IMR-90 (cell line): ENCODE data around the gene TAS2R1. TPM values are rescaled to one million over a fixed set of nuclear protein-coding genes. Genes with fewer than 3 reads are reported as not detected.

Experiments
- ATAC-seq: fragments of 200-7000 bp; cut with Tn5 transposase; 2 replicates; pipeline ENCODE4 v1.9.1; 2020; ENCODE audit warnings: low read depth, mild to moderate bottlenecking, moderate library complexity
- BruUV-seq: library from RNA; stranded (reverse); fragments of 400-500 nt; replicated peaks from 2 replicates; lab custom pipeline; 2021; lab: Mats Ljungman, UMichigan
- CTCF ChIA-PET: fragments of 300-600 bp; formaldehyde crosslinking; extraction: SDS; loops from one replicate; lab custom pipeline; 2021; ENCODE audit warnings: antibody characterized with exemption; lab: Yijun Ruan, JAX
- POLR2A ChIA-PET: fragments of 300-600 bp; sonication (Branson Sonifier 250); formaldehyde crosslinking; loops from one replicate; lab custom pipeline; 2022; ENCODE audit warnings: antibody characterized with exemption; ENCODE audit not compliant: unreplicated experiment; lab: Charles Lee
- DNase-seq: peaks from one replicate; pipeline ENCODE4 v3.0.0; 2013
- H2AFZ ChIP-seq: replicated peaks from 2 replicates; pipeline ENCODE3; 2013; ENCODE audit warnings: low read length, mild to moderate bottlenecking; ENCODE audit not compliant: poor library complexity
- H2AK5ac ChIP-seq: 2 replicates; pipeline ENCODE4 v1.6.1; 2013; ENCODE audit warnings: low read depth, low read length, inconsistent platforms
- H2AK9ac ChIP-seq: replicated peaks from 2 replicates; pipeline ENCODE3; 2013; ENCODE audit warnings: mild to moderate bottlenecking, low read depth, low read length, moderate library complexity; ENCODE audit not compliant: poor library complexity
- H2BK120ac ChIP-seq: 2 replicates; pipeline ENCODE4 v1.6.1; 2013; ENCODE audit warnings: low read depth, low read length, inconsistent platforms
- H2BK15ac ChIP-seq: 3 replicates; pipeline ENCODE4 v1.6.1; 2013; ENCODE audit warnings: low read depth, low read length, inconsistent platforms
- H2BK20ac ChIP-seq: 2 replicates; pipeline ENCODE4 v1.6.1; 2013; ENCODE audit warnings: low read depth, mild to moderate bottlenecking, inconsistent platforms, low read length, moderate library complexity
- H2BK5ac ChIP-seq: 2 replicates; pipeline ENCODE4 v1.6.1; 2013; ENCODE audit warnings: mild to moderate bottlenecking, low read depth, low read length, inconsistent platforms; ENCODE audit not compliant: poor library complexity, severe bottlenecking
- H3K14ac ChIP-seq: replicated peaks from 2 replicates; pipeline ENCODE4 v1.6.1; 2013; ENCODE audit warnings: low read depth, low read length, inconsistent platforms
- H3K18ac ChIP-seq: 2 replicates; pipeline ENCODE4 v1.6.1; 2013; ENCODE audit warnings: low read depth, low read length, control low read depth
- H3K23ac ChIP-seq: 2 replicates; pipeline ENCODE4 v1.6.1; 2013; ENCODE audit warnings: low read depth, low read length, inconsistent platforms
- H3K27ac ChIP-seq: 2 replicates; pipeline ENCODE4 v1.5.1; 2013; ENCODE audit warnings: mild to moderate bottlenecking, control low read depth, low read length; ENCODE audit not compliant: insufficient read depth
- H3K27me3 ChIP-seq: 2 replicates; pipeline ENCODE4 v1.6.1; 2013; ENCODE audit warnings: low read length; ENCODE audit not compliant: control insufficient read depth, insufficient read depth
- H3K36me3 ChIP-seq: 2 replicates; pipeline ENCODE4 v1.6.1; 2013; ENCODE audit warnings: low read length, mixed read lengths; ENCODE audit not compliant: control insufficient read depth, insufficient read depth
- H3K4ac ChIP-seq: 2 replicates; pipeline ENCODE4 v1.6.1; 2013; ENCODE audit warnings: low read depth, low read length, inconsistent platforms
- H3K4me1 ChIP-seq: 2 replicates; pipeline ENCODE4 v1.6.1; 2013; ENCODE audit warnings: low read length, mixed read lengths; ENCODE audit not compliant: control insufficient read depth, insufficient read depth
- H3K4me2 ChIP-seq: 2 replicates; pipeline ENCODE4 v1.6.1; 2013; ENCODE audit warnings: low read depth, mild to moderate bottlenecking, control low read depth, low read length, moderate library complexity
- H3K4me3 ChIP-seq: 2 replicates; pipeline ENCODE4 v1.5.1; 2013; ENCODE audit warnings: low read depth, mild to moderate bottlenecking, control low read depth, low read length, moderate library complexity; ENCODE audit not compliant: insufficient read depth
- H3K56ac ChIP-seq: 2 replicates; pipeline ENCODE4 v1.6.1; 2013; ENCODE audit warnings: low read length, inconsistent platforms; ENCODE audit not compliant: insufficient read depth; ENCODE audit errors: extremely low read depth
- H3K79me1 ChIP-seq, 2 experiments: 2 replicates each; pipeline ENCODE4 v1.6.1; 2013; ENCODE audit warnings: low read length in 2 of 2, inconsistent platforms in 1 of 2, low read depth in 1 of 2
- H3K9ac ChIP-seq: 2 replicates; pipeline ENCODE4 v1.6.1; 2013; ENCODE audit warnings: low read depth, low read length, control low read depth
- H3K9me1 ChIP-seq: 2 replicates; pipeline ENCODE4 v1.6.1; 2013; ENCODE audit warnings: low read length, inconsistent platforms; ENCODE audit not compliant: insufficient read depth
- H3K9me3 ChIP-seq: 2 replicates; pipeline ENCODE4 v1.6.1; 2013; ENCODE audit warnings: low read length; ENCODE audit not compliant: control insufficient read depth, insufficient read depth
- H4K20me1 ChIP-seq: 2 replicates; pipeline ENCODE4 v1.6.1; 2013; ENCODE audit warnings: low read length, inconsistent platforms; ENCODE audit not compliant: insufficient read depth
- H4K5ac ChIP-seq: 2 replicates; pipeline ENCODE4 v1.6.1; 2013; ENCODE audit warnings: mild to moderate bottlenecking, low read depth, low read length, control low read depth
- H4K8ac ChIP-seq, 2 experiments: 2 replicates each; pipeline ENCODE4 v1.6.1; 2013; ENCODE audit warnings: low read depth in 2 of 2, low read length in 2 of 2, control low read depth in 1 of 2, inconsistent platforms in 1 of 2
- H4K91ac ChIP-seq: 2 replicates; pipeline ENCODE4 v1.6.1; 2013; ENCODE audit warnings: low read depth, low read length, inconsistent platforms; ENCODE audit not compliant: insufficient read depth
- BHLHE40 ChIP-seq: fragments of 150-350 bp; IDR thresholded peaks from 2 replicates; pipeline ENCODE4 v1.6.1; 2016; ENCODE audit warnings: mild to moderate bottlenecking, low read depth, low read length
- CEBPB ChIP-seq: IDR thresholded peaks from 2 replicates; pipeline ENCODE4 v1.6.1; 2012; ENCODE audit warnings: low read depth, low read length, improper control_type of control experiment
- CHD1 ChIP-seq: IDR thresholded peaks from 2 replicates; pipeline ENCODE4 v1.6.1; 2012; ENCODE audit warnings: low read depth, low read length, improper control_type of control experiment
- FOS ChIP-seq: fragments of 150-350 bp; IDR thresholded peaks from 2 replicates; pipeline ENCODE4 v1.6.1; 2016; ENCODE audit warnings: low read depth, low read length
- MAFK ChIP-seq: IDR thresholded peaks from 2 replicates; pipeline ENCODE4 v1.6.1; 2012; ENCODE audit warnings: low read depth, low read length, improper control_type of control experiment
- MAZ ChIP-seq: IDR thresholded peaks from 2 replicates; pipeline ENCODE4 v1.6.1; 2012; ENCODE audit warnings: low read depth, mild to moderate bottlenecking, low read length, improper control_type of control experiment, moderate library complexity, borderline replicate concordance
- MXI1 ChIP-seq: IDR thresholded peaks from 2 replicates; pipeline ENCODE4 v1.6.1; 2012; ENCODE audit warnings: low read depth, mild to moderate bottlenecking, low read length, moderate library complexity, borderline replicate concordance
- NFE2L2 ChIP-seq: fragments of 150-350 bp; IDR thresholded peaks from 2 replicates; pipeline ENCODE4 v1.6.1; 2016; ENCODE audit warnings: low read depth, mild to moderate bottlenecking, low read length
- POLR2A ChIP-seq: IDR thresholded peaks from 2 replicates; pipeline ENCODE4 v1.6.1; 2012; ENCODE audit warnings: mild to moderate bottlenecking, low read depth, low read length
- RAD21 ChIP-seq: IDR thresholded peaks from 2 replicates; pipeline ENCODE4 v1.6.1; 2012; ENCODE audit warnings: low read length, improper control_type of control experiment
- RCOR1 ChIP-seq: IDR thresholded peaks from 2 replicates; pipeline ENCODE4 v1.6.1; 2012; ENCODE audit warnings: mild to moderate bottlenecking, low read length, improper control_type of control experiment; ENCODE audit not compliant: insufficient replicate concordance
- RFX5 ChIP-seq: IDR thresholded peaks from 2 replicates; pipeline ENCODE4 v1.8.0; 2012; ENCODE audit warnings: low read depth, mild to moderate bottlenecking, low read length, moderate library complexity
- SMC3 ChIP-seq: fragments of 150-350 bp; IDR thresholded peaks from 2 replicates; pipeline ENCODE4 v1.6.1; 2016; ENCODE audit warnings: low read depth, mild to moderate bottlenecking, antibody characterized with exemption, low read length, moderate library complexity
- WGBS, 2 experiments: methylation state at CpG; one replicate each; pipeline versions ENCODE4 v1.1.5 to v1.1.7; 2013; ENCODE audit warnings: missing lambda C conversion rate in 2 of 2; ENCODE audit not compliant: insufficient read length in 1 of 2; ENCODE audit errors: extremely low coverage in 2 of 2; 5-methylcytosine and 5-hydroxymethylcytosine counted together
- dilution Hi-C: fragments of 300-500 bp; cut with HindIII; formaldehyde crosslinking; loops from one replicate; pipeline ENCODE4 v1.14.3; 2018; ENCODE audit warnings: low sequenced_read_pairs; ENCODE audit not compliant: unreplicated experiment
- in situ Hi-C: fragments of 300-500 bp; cut with MboI; formaldehyde crosslinking; loops from 3 replicates; pipeline ENCODE4 v1.14.3; 2019; ENCODE audit warnings: low sequenced_read_pairs, inconsistent platforms, mixed read lengths
- intact Hi-C: fragments of 100-400 bp; cut with micrococcal nuclease; formaldehyde crosslinking; loops from 2 replicates; pipeline ENCODE4 v1.10.0; 2022
- polyA plus RNA-seq, 3 experiments: library from polyadenylated mRNA; depleted of rRNA; stranded (reverse); fragments of >200 nt; gene quantifications; 2 replicates each; pipeline ENCODE4 v1.2.3, GENCODE V29; 2012; ENCODE audit warnings: low replicate concordance in 1 of 3
- total RNA-seq: library from RNA; depleted of rRNA; stranded (reverse); fragments of >200 nt; gene quantifications from 2 replicates; pipeline ENCODE4 v1.2.3, GENCODE V29; 2012
- TF ChIP-seq, protein P1 (sequence below): fragments of 150-350 bp; IDR thresholded peaks from 2 replicates; pipeline ENCODE4 v1.6.1; 2017; ENCODE audit warnings: mild to moderate bottlenecking, antibody characterized with exemption, low read length, low read depth
- TF ChIP-seq, protein P2 (sequence below): conservative IDR thresholded peaks from 2 replicates; pipeline ENCODE4 v1.5.1; 2012; ENCODE audit warnings: mild to moderate bottlenecking, low read depth, low read length, improper control_type of control experiment
- TF ChIP-seq, protein P3 (sequence below): fragments of 150-350 bp; IDR thresholded peaks from 2 replicates; pipeline ENCODE4 v1.6.1; 2016; ENCODE audit warnings: low read depth, mild to moderate bottlenecking, low read length, moderate library complexity, borderline replicate concordance

TAS2R1 gene
- total and polyA plus RNA-seq, 2 of the 4 experiments (the other 2 are of a cell fraction), result not detected

DNA sequence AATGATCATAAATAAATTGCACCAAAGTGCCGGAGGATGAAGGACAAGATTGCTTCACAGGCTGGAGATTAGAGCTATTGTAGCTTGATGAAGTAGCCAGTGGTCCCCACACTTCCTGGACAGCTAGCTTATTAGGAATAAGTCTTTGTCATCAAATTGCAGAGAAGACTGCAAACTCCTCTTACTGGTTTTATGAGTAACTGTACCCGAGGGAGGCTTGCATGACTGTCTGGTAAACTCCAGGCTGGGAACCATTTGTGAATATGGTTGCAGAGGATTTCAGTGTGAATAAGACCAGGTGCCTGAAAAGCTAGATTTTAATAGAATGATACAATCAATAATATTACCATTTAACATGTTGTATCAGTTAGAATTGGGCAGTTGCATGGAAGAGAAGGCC is 47.7 kb downstream of the TAS2R1 start:
- DNase-seq (peak; percentile 18), ATAC-seq (no peak)
- Histone ChIP-seq H2BK5ac (no peak overlapping the region), H3K9me1 (peaks cover 3% of the 10 kb centered on the region; the same call in 1 of the 2 replicates), H3K36me3 (no peaks in the 10 kb centered on the region), H4K91ac (no peak overlapping the region), H3K18ac (no peak overlapping the region), H2AK5ac (no peak overlapping the region), H3K9me3 (no peaks in the 10 kb centered on the region; the same call in 1 of the 2 replicates), H3K4me3 (no peak overlapping the region), H2AFZ (peak overlapping the region; percentile 4), H3K14ac (no peak overlapping the region), H2BK120ac (no peak overlapping the region), H4K5ac (no peak overlapping the region), H4K8ac (no peak overlapping the region), H3K9ac (no peak overlapping the region), H3K4ac (no peak overlapping the region), H3K56ac (no peak overlapping the region), H3K4me1 (no peaks in the 10 kb centered on the region), H3K4me2 (no peak overlapping the region), H3K79me1 (no peaks in the 10 kb centered on the region), H3K27me3 (no peaks in the 10 kb centered on the region), H3K23ac (peak overlapping the region; percentile 42; the same call in 1 of the 2 replicates), H2BK15ac (no peak overlapping the region), H3K27ac (no peak overlapping the region), H2BK20ac (no peak overlapping the region), H4K20me1 (no peaks in the 10 kb centered on the region), H2AK9ac (no peak overlapping the region)
- BruUV-seq, result no TSS peak
- TF ChIP-seq POLR2A (no peak), MXI1 (no peak), CHD1 (no peak), SMC3 (no peak), CEBPB (no peak), FOS (no peak), NFE2L2 (no peak), RAD21 (no peak), MAFK (no peak), RCOR1 (no peak), MAZ (no peak), RFX5 (no peak), BHLHE40 (no peak)
- TF ChIP-seq, protein P1, sequence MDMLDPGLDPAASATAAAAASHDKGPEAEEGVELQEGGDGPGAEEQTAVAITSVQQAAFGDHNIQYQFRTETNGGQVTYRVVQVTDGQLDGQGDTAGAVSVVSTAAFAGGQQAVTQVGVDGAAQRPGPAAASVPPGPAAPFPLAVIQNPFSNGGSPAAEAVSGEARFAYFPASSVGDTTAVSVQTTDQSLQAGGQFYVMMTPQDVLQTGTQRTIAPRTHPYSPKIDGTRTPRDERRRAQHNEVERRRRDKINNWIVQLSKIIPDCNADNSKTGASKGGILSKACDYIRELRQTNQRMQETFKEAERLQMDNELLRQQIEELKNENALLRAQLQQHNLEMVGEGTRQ, result no peak
- TF ChIP-seq, protein P2, sequence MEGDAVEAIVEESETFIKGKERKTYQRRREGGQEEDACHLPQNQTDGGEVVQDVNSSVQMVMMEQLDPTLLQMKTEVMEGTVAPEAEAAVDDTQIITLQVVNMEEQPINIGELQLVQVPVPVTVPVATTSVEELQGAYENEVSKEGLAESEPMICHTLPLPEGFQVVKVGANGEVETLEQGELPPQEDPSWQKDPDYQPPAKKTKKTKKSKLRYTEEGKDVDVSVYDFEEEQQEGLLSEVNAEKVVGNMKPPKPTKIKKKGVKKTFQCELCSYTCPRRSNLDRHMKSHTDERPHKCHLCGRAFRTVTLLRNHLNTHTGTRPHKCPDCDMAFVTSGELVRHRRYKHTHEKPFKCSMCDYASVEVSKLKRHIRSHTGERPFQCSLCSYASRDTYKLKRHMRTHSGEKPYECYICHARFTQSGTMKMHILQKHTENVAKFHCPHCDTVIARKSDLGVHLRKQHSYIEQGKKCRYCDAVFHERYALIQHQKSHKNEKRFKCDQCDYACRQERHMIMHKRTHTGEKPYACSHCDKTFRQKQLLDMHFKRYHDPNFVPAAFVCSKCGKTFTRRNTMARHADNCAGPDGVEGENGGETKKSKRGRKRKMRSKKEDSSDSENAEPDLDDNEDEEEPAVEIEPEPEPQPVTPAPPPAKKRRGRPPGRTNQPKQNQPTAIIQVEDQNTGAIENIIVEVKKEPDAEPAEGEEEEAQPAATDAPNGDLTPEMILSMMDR, result no peak
- TF ChIP-seq, protein P3, sequence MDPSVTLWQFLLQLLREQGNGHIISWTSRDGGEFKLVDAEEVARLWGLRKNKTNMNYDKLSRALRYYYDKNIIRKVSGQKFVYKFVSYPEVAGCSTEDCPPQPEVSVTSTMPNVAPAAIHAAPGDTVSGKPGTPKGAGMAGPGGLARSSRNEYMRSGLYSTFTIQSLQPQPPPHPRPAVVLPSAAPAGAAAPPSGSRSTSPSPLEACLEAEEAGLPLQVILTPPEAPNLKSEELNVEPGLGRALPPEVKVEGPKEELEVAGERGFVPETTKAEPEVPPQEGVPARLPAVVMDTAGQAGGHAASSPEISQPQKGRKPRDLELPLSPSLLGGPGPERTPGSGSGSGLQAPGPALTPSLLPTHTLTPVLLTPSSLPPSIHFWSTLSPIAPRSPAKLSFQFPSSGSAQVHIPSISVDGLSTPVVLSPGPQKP, result no peak
- CTCF ChIA-PET, result no interaction called here
- intact Hi-C loops (no loop called here), in situ Hi-C loops (no loop called here), dilution Hi-C loops (no loop called here)
- no CpG with 5 or more reads among the region's 2 CpGs for WGBS, 2 experiments
- POLR2A ChIA-PET, result no interaction called here
